ENCODE measurements around the gene GNAO1.

GNAO1 gene

GRCh38 chr16:56349711-56350161 lies 158.4 kb downstream of the GNAO1 start:
- DNase-seq (ENCODE audit: low read depth in 2 of 2) = no peak

- DNase-seq (ENCODE audit: low read depth in 2 of 2) = no peak
These were observed 159.5 kb downstream of the GNAO1 start for GRCh38 chr16:56350491-56351405.

GRCh38 chr16:56351481-56351880 lies 160.2 kb downstream of the GNAO1 start:
- DNase-seq (ENCODE audit: low read depth in 2 of 2) = no peak

GRCh38 chr16:56352351-56353053 lies 161.2 kb downstream of the GNAO1 start:
- no peak for DNase-seq (ENCODE audit: low read depth in 2 of 2)

- DNase-seq (ENCODE audit: low read depth in 2 of 2) = no peak
These were observed 162.0 kb downstream of the GNAO1 start for GRCh38 chr16:56353054-56353921.

DNA sequence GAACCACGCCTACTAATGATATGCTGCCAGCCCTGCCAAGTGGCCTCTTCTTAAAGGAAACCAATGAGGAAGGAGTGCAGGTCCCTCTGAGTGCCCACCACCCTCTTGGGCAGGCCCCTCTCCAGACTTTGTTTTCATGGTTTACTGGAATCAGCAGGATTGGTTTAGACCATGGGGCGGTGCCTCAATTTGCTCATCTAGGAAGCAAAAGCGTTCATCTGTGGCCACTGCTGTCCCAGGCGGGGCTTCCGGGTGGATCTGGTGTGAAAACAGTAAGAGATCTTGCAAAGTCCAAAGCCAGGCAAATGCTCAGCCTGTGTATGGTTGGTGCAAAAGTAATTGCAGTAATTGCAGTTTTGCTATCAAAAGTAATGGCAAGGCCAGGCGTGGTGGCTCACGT lies 162.7 kb downstream of the GNAO1 start:
- DNase-seq (ENCODE audit: low read depth in 2 of 2) = no peak

DNA sequence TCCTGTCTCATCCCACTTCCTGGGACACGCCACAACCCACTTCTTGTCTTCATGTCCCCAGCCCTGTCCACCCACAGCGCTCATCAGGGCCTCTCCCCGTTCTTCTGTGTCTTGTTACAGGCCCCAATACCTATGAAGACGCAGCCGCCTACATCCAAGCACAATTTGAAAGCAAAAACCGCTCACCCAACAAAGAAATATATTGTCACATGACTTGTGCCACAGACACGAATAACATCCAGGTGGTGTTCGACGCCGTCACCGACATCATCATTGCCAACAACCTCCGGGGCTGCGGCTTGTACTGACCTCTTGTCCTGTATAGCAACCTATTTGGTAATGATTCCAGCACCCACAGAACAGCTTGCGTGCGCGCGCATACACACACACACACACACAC lies 163.5 kb downstream of the GNAO1 start:
- no peak for DNase-seq (ENCODE audit: low read depth in 2 of 2)

DNA sequence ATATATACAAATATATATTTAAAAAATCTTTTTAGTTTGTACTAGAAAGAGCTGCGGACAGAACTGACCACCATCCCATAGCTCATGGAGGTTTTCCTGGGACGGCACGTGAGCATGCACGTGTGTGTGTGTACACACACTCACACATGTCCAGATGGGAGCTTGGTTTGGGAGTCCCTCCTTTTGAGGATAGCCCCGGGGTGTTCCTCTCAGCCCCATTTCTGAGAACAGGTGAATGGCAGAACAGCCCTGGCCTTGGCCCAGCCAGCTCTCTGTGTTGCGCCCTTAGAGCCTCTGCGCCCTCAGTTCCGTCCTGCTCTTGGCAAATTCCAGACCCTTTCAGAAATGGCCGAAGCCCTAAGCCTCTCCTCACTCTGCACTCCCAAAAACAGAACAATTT lies 163.9 kb downstream of the GNAO1 start:
- no peak for DNase-seq (ENCODE audit: low read depth in 2 of 2)

DNA sequence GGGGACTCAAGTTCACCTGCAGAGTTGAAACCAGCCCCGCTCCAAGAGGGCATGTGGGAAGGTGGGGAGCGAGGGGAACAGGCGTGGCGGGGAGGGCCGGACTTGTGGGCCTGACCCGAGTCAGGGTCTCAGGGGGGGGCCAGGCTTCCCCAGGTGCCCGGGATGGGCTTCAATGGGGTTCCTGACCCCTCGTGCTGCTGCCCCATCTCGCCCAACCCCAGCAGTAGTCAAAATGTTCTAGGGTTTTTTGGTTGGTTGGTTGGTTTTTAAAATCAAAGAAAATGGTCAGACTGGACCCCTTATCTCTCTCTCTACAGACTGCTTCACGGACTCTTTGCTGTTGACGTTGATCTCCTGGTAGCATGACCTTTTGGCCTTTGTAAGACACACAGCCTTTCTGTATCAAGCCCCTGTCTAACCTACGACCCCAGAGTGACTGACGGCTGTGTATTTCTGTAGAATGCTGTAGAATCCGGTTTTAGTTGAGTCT lies 164.5 kb downstream of the GNAO1 start:
- no peak for DNase-seq (ENCODE audit: low read depth in 2 of 2)

- peak in 1 of 2 experiments; percentile 44 for DNase-seq (ENCODE audit: low read depth in 2 of 2)
These were observed 165.3 kb downstream of the GNAO1 start for GRCh38 chr16:56356276-56357240.

DNA sequence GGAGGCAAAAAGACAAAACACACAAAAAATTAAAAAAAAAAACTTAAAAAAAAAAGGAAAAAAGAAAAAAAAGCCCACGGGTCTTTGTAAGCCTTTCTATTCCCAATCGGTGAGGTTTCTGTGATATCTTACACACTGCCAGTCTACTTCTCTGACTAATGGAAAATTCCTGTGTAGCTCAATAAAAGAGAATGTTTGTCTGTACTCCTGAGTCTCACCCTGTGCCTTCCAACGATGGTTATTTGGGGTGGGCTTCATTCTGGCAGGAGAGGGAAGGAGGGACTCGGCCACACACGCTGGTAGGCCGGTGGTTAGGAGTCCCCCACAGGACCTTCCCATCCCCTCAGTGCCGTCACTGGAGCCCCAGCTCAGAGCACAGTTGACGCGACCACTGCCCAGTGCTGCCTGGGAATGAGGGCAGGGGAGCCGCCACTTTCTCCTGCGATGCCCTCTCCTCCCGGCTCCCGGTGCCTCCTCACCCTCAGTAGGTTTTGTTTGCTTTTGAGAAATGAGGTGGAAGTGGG lies 166.0 kb downstream of the GNAO1 start:
- no peak for DNase-seq (ENCODE audit: low read depth in 2 of 2)

DNA sequence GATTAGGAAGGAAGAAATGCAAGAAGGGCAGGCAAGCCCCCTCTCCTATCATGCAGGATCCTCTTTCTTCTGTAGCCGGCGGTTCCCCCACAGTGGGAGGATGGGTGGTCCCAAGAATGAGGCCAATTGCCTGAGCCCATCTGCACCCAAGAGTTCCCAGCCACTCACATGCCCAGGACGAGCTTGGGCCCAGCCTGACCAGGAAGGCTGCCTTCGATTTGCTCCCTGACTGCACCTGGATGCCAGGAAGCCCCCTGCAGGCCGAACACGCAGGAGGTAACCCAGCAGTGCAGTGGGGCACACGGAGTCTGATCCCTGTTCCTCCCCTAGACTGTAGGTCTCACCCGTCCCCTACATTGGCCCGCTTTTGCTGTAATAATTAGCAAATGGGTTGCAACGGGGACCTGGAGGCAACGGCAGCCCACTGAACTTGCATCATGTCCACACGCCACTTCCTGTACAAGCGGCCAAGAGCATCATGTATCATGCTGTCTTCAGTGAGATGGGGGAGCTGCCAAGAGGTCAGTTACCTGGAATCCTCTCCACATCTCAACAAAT lies 166.6 kb downstream of the GNAO1 start:
- no peak for DNase-seq (ENCODE audit: low read depth in 2 of 2)

GRCh38 chr16:56360117-56361008 lies 169.1 kb downstream of the GNAO1 start:
- DNase-seq (ENCODE audit: low read depth in 2 of 2) = no peak

DNA sequence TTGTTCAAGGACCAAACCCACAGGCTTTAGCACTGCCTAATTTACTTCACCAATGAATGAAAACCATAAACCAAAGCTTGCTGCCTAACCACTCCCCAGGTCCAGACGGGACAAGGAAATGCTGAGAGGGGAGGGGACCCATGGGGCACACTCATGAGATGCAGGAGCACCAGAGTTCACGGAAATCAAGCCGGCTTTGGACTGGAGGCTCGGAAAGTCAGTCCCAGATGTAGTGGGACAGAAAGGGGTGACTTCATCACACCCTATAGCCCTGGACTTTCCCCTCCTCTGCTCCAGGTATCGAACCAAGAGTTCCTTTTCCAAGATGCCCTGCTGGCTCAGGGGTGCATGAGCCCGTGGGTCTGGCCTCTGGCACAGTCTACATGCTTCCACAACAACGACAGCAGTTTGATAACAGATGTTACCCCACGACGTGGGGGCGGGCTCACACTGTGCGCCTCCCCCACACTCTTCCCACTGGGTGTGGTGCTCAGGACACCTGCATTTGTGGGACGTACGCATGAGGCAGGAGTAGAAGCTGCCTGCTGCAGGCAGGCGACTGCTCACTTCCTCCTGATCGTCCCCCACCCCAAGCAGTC lies 170.9 kb downstream of the GNAO1 start:
- no peak for DNase-seq (ENCODE audit: low read depth in 2 of 2)

DNA sequence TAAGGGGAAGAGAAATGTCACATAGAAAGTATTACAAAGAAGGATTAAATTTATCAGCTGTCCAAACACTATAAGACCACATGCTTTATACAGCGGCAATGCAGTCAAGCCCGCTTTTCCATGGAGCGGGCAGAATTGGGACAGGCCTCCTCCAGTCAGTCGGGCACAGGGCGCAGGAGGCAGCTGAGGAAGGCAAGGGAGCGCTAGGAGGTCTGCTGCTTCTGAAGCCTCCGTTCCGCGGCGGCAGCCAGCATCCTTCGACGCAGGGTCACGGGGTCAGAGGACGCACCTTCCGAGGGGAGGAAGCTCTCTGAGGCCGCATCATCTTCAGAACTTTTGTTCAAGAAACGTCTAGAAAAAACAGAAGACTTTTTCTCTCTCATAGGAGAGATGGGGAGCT lies 171.4 kb downstream of the GNAO1 start:
- DNase-seq (ENCODE audit: low read depth in 2 of 2) = no peak

- DNase-seq (ENCODE audit: low read depth in 2 of 2) = no peak
These were observed 172.0 kb downstream of the GNAO1 start for GRCh38 chr16:56363181-56363716.

DNA sequence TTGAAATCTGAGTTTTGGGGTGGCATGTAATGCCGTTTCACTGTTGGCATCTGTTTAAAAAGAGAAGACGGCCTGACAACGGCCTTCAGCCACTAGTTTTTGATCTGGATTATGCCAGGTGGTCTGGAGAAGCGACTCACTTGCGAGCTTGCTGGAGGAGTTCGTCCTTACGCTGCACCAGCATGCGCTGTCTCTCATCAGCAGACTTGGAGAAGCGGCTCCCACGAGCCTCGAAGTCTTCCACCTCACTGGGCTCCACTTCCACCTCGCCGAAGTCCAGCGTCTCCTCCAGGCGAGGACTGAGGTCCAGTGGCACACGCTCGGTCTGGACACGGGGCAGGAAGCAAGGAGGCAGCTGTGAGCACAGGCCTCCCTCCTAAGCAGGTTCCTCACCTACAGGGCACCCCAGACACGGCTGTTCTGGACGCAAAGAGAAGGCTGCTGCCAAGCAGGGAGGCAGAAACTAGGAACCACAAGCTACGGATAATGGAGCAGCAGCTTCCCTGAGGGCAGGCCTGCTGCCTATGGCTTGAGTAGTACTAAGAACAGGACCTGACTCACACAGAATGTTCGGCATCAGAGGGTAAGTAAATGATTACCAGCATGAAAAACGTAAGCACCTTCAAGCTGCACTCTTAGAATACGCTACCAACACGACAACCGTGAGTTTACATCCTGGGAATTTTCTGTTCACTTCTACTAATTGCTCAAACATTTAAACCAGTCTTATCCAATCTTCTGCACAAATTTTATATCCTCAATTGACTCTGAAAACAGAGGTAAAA lies 172.7 kb downstream of the GNAO1 start:
- no peak for DNase-seq (ENCODE audit: low read depth in 2 of 2)

GRCh38 chr16:56364865-56365264 lies 173.6 kb downstream of the GNAO1 start:
- DNase-seq (ENCODE audit: low read depth in 2 of 2) = no peak

All from stimulated activated CD4-positive, alpha-beta T cell treated with anti-CD3 and anti-CD28 coated beads, Interleukin-12 subunit alpha, Interleukin-12 subunit beta, amount 100 ng/mL, for 24 hours (primary cell).